HepG2 (cell line): ENCODE measurements around the gene TXNDC9. TPM values are rescaled to one million over a fixed set of nuclear protein-coding genes. Genes with fewer than 3 reads are reported as not detected.

Experiments
- BRCA1 ChIP-seq: sonication (generic); formaldehyde crosslinking; IDR thresholded peaks from 2 replicates; pipeline ENCODE4 v1.4.0; 2020; ENCODE audit warnings: missing genetic modification reagents
- CREB1 ChIP-seq, 2 experiments: fragments of 450-650 bp in 1 of 2; IDR thresholded peaks; 2 replicates each; pipeline ENCODE4 v1.6.1; 2016 to 2017; ENCODE audit warnings: control low read depth in 1 of 2, mild to moderate bottlenecking in 1 of 2, missing compliant biosample characterization in 1 of 2, missing genetic modification characterization in 1 of 2
- MAFK ChIP-seq, 2 experiments: IDR thresholded peaks in 1 of 2; conservative IDR thresholded peaks in 1 of 2; 2 replicates each; pipeline ENCODE4 v1.6.1; 2011; ENCODE audit warnings: improper control_type of control experiment in 2 of 2, low read length in 2 of 2
- MLX ChIP-seq: IDR thresholded peaks from 2 replicates; pipeline ENCODE4 v1.6.1; 2016
- NRL ChIP-seq: sonication (generic); formaldehyde crosslinking; IDR thresholded peaks from 2 replicates; pipeline ENCODE4 v1.5.0; 2020; ENCODE audit warnings: missing genetic modification reagents, mild to moderate bottlenecking, moderate library complexity, borderline replicate concordance
- SMAD1 ChIP-seq: sonication (generic); formaldehyde crosslinking; IDR thresholded peaks from 2 replicates; pipeline ENCODE4 v1.4.0; 2020; ENCODE audit warnings: missing genetic modification reagents, low read depth, mild to moderate bottlenecking, borderline replicate concordance
- TFE3 ChIP-seq: IDR thresholded peaks from 2 replicates; pipeline ENCODE4 v1.6.1; 2016
- ZBTB26 ChIP-seq: IDR thresholded peaks from 2 replicates; pipeline ENCODE4 v1.6.1; 2016; ENCODE audit warnings: missing compliant biosample characterization, missing genetic modification reagents, borderline replicate concordance
- ZHX2 ChIP-seq, 2 experiments: sonication (generic) in 1 of 2; formaldehyde crosslinking in 1 of 2; IDR thresholded peaks; 2 replicates each; pipeline versions ENCODE4 v1.6.1 to v1.9.0; 2014 to 2022; ENCODE audit warnings: antibody characterized with exemption in 1 of 2, borderline replicate concordance in 1 of 2, inconsistent platforms in 1 of 2, low read depth in 1 of 2, missing genetic modification reagents in 1 of 2
- ZMYM4 ChIP-seq: sonication (generic); formaldehyde crosslinking; IDR thresholded peaks from 2 replicates; pipeline ENCODE4 v1.8.1; 2023; ENCODE audit warnings: mild to moderate bottlenecking, missing genetic modification reagents
- ZNF121 ChIP-seq: sonication (generic); formaldehyde crosslinking; IDR thresholded peaks from 2 replicates; pipeline ENCODE4 v1.5.0; 2020; ENCODE audit warnings: mild to moderate bottlenecking, missing genetic modification reagents
- ZNF605 ChIP-seq: sonication (generic); formaldehyde crosslinking; IDR thresholded peaks from 2 replicates; pipeline ENCODE4 v1.8.0; 2022; ENCODE audit warnings: mild to moderate bottlenecking, missing genetic modification reagents
- ZNF710 ChIP-seq: sonication (generic); formaldehyde crosslinking; IDR thresholded peaks from 2 replicates; pipeline ENCODE4 v1.5.0; 2020; ENCODE audit warnings: mild to moderate bottlenecking, missing genetic modification reagents, borderline replicate concordance
- ZNF768 ChIP-seq: sonication (generic); formaldehyde crosslinking; IDR thresholded peaks from 2 replicates; pipeline ENCODE4 v1.4.0; 2020; ENCODE audit warnings: missing genetic modification reagents
- ZNF777 ChIP-seq: sonication (generic); formaldehyde crosslinking; IDR thresholded peaks from 2 replicates; pipeline ENCODE4 v1.4.0; 2020; ENCODE audit warnings: missing genetic modification reagents
- polyA plus RNA-seq, 8 experiments: library from polyadenylated mRNA; depleted of rRNA in 3 of 8; stranded (reverse) in 7 of 8; unstranded in 1 of 8; fragments of >200 nt; fragmentation: Illumina TruSeq in 4 of 8; extraction: Trizol in 4 of 8; gene quantifications; 2 replicates each; pipeline versions ENCODE4 v1.2.1 to v1.2.3, GENCODE V29; 2011 to 2016; ENCODE audit warnings: low read depth in 4 of 8, missing spikeins in 1 of 8, mixed read lengths in 1 of 8; ENCODE audit not compliant: insufficient read depth in 1 of 8
- total RNA-seq, 5 experiments: library from RNA; depleted of rRNA; stranded (reverse); fragments of >200 nt; fragmentation: Illumina TruSeq; extraction: Trizol; gene quantifications; 2 replicates each; pipeline ENCODE4 v1.2.3, GENCODE V29; 2016; ENCODE audit warnings: low read depth in 1 of 5

The TXNDC9 gene
- total and polyA plus RNA-seq, 2 of the 13 experiments (the other 11 are each of a cell fraction or from before 2014, with no cell fraction given) = 35.2 to 94.6 TPM

GRCh38 chr2:99335911-99336803 lies at the start of gene TXNDC9 (continued):
- TF ChIP-seq ZNF710 (no peak; the same call in 1 of the 2 replicates), ZNF777 (CRISPR knock-in tag) (peak; percentile 92), ZNF605 (peak; percentile 78; the same call in 1 of the 2 replicates), MLX (CRISPR knock-in tag) (peak; percentile 74), BRCA1 (CRISPR knock-in tag) (no peak; the same call in 1 of the 2 replicates), CREB1 (IDR thresholded peaks at IDR 0.05) (peak; percentile 75; the same call in 1 of the 2 replicates), CREB1 (CRISPR knock-in tag; IDR thresholded peaks at IDR 0.05) (peak; percentile 86), ZNF768 (CRISPR knock-in tag) (peak; percentile 56; the same call in 1 of the 2 replicates), ZNF121 (peak; percentile 50; the same call in 1 of the 2 replicates), NRL (CRISPR knock-in tag) (peak; percentile 99), ZBTB26 (peak; percentile 96), MAFK (conservative IDR thresholded peaks at IDR 0.05 in 1 of 2, IDR thresholded peaks at IDR 0.05 in 1 of 2; ENCODE audit: low read length in 2 of 2) (no peak; a peak in 1 of 4 replicates), SMAD1 (CRISPR knock-in tag) (peak; percentile 98; the same call in 1 of the 2 replicates), TFE3 (CRISPR knock-in tag) (no peak; the same call in 1 of the 2 replicates), ZHX2 (IDR thresholded peaks at IDR 0.05; ENCODE audit: low read depth) (peak; percentile 86), ZHX2 (CRISPR knock-in tag; IDR thresholded peaks at IDR 0.05; ENCODE audit: borderline replicate concordance) (no peak), ZMYM4 (CRISPR knock-in tag) (peak; percentile 97)
